ENCODE results near the gene APBB2. TPM values are rescaled to one million over a fixed set of nuclear protein-coding genes. Genes with fewer than 3 reads are reported as not detected.

The APBB2 gene
- total and polyA plus RNA-seq, 2 of the 4 experiments (the other 2 are of a cell fraction) = 47.9 to 75.5 TPM

- no peaks in the 10 kb centered on the region for H3K9me3 ChIP-seq (ENCODE audit: control insufficient read depth, insufficient read depth, low read length)
- dilution Hi-C loops (cut with HindIII; ENCODE audit: low sequenced_read_pairs, unreplicated experiment) (no loop called here), in situ Hi-C loops (cut with MboI; ENCODE audit: low sequenced_read_pairs) (loop anchor here (5.0 kb wide), 1 partner anchor 239 kb away; no protein-coding TSS in a partner anchor), intact Hi-C loops (cut with micrococcal nuclease) (loop anchor here (5.0 kb wide), 2 partner anchors 179 to 279 kb away; partner anchors contain the start of gene UCHL1)
- no peaks in the 10 kb centered on the region; the same call in none of the 2 replicates for H3K9me1 ChIP-seq (ENCODE audit: insufficient read depth, low read length)
- no TSS peak for BruUV-seq (replicated peaks)
- peaks cover 13% of the 10 kb centered on the region for H3K4me1 ChIP-seq (ENCODE audit: control insufficient read depth, insufficient read depth, low read length)
- no peak overlapping the region for H3K4me3 ChIP-seq (ENCODE audit: insufficient read depth, low read depth, low read length)
- H4K20me1 ChIP-seq (ENCODE audit: insufficient read depth, low read length) = no peaks in the 10 kb centered on the region
- H2AK5ac ChIP-seq (ENCODE audit: low read depth, low read length) = no peak overlapping the region
- no peaks in the 10 kb centered on the region for H3K27me3 ChIP-seq (ENCODE audit: control insufficient read depth, insufficient read depth, low read length)
- no peak overlapping the region for H3K56ac ChIP-seq (ENCODE audit: extremely low read depth, insufficient read depth, low read length)
- no peak overlapping the region; the same call in 1 of the 2 replicates for H3K4ac ChIP-seq (ENCODE audit: low read depth, low read length)
- no peak overlapping the region for H2AK9ac ChIP-seq (replicated peaks; ENCODE audit: low read depth, low read length, poor library complexity)
- no peak overlapping the region for H3K9ac ChIP-seq (ENCODE audit: low read depth, low read length)
- ChIA-PET CTCF (interaction anchor here (1.3 to 1.7 kb wide), 2 partner anchors 54 to 236 kb away, joined by 5 read pairs; partner anchors contain the start of gene APBB2), POLR2A (ENCODE audit: unreplicated experiment) (no interaction called here)
- H2AFZ ChIP-seq (replicated peaks; ENCODE audit: low read length, poor library complexity) = no peak overlapping the region
- H3K18ac ChIP-seq (ENCODE audit: low read depth, low read length) = 0 out of 2 replicates have a peak overlapping the region, but pooled peaks have one; percentile 92
- H4K5ac ChIP-seq (ENCODE audit: low read depth, low read length) = no peak overlapping the region
- TF ChIP-seq RAD21 (IDR thresholded peaks at IDR 0.05; ENCODE audit: low read length) = no peak
- no peak for TF ChIP-seq RFX5 (IDR thresholded peaks at IDR 0.05; ENCODE audit: low read depth, low read length)
- TF ChIP-seq MXI1 (IDR thresholded peaks at IDR 0.05; ENCODE audit: borderline replicate concordance, low read depth, low read length) = no peak
- no peak for TF ChIP-seq RCOR1 (IDR thresholded peaks at IDR 0.05; ENCODE audit: insufficient replicate concordance, low read length)
- peak; percentile 73; the same call in 1 of the 2 replicates for TF ChIP-seq FOS (IDR thresholded peaks at IDR 0.05; ENCODE audit: low read depth, low read length)
- DNase-seq (peak; percentile 68), ATAC-seq (ENCODE audit: low read depth) (peak; percentile 59)
- 0 out of 2 replicates have a peak overlapping the region, but pooled peaks have one; percentile 37 for H2BK120ac ChIP-seq (ENCODE audit: low read depth, low read length)
- H2BK20ac ChIP-seq (ENCODE audit: low read depth, low read length) = no peak overlapping the region
- peak overlapping the region; percentile 67 for H2BK5ac ChIP-seq (ENCODE audit: low read depth, low read length, poor library complexity, severe bottlenecking)
- no CpG with 5 or more reads among the region's 5 CpGs for WGBS, 2 experiments (ENCODE audit: extremely low coverage in 2 of 2, insufficient read length in 1 of 2)
- peaks cover 21 to 22% of the 10 kb centered on the region in 2 experiments for H3K79me1 ChIP-seq (ENCODE audit: low read depth in 1 of 2, low read length in 2 of 2)
- no peak overlapping the region for H3K4me2 ChIP-seq (ENCODE audit: low read depth, low read length)
- H3K23ac ChIP-seq (ENCODE audit: low read depth, low read length) = no peak overlapping the region
- no peaks in the 10 kb centered on the region for H3K36me3 ChIP-seq (ENCODE audit: control insufficient read depth, insufficient read depth, low read length)
- H2BK15ac ChIP-seq (ENCODE audit: low read depth, low read length) = no peak overlapping the region
- no peak overlapping the region; the same call in 1 of the 2 replicates for H3K27ac ChIP-seq (ENCODE audit: insufficient read depth, low read length)
- H4K91ac ChIP-seq (ENCODE audit: insufficient read depth, low read depth, low read length) = no peak overlapping the region
- no peak overlapping the region for H3K14ac ChIP-seq (replicated peaks; ENCODE audit: low read depth, low read length)
- no peak overlapping the region; a peak in 1 of 4 replicates for H4K8ac ChIP-seq (ENCODE audit: low read depth in 2 of 2, low read length in 2 of 2)
Observed at GRCh38 chr4:40978548-40978947, 235.8 kb downstream of the APBB2 start.

Measured in IMR-90 (cell line).